ENCODE data around the gene WNT8A.

DNA sequence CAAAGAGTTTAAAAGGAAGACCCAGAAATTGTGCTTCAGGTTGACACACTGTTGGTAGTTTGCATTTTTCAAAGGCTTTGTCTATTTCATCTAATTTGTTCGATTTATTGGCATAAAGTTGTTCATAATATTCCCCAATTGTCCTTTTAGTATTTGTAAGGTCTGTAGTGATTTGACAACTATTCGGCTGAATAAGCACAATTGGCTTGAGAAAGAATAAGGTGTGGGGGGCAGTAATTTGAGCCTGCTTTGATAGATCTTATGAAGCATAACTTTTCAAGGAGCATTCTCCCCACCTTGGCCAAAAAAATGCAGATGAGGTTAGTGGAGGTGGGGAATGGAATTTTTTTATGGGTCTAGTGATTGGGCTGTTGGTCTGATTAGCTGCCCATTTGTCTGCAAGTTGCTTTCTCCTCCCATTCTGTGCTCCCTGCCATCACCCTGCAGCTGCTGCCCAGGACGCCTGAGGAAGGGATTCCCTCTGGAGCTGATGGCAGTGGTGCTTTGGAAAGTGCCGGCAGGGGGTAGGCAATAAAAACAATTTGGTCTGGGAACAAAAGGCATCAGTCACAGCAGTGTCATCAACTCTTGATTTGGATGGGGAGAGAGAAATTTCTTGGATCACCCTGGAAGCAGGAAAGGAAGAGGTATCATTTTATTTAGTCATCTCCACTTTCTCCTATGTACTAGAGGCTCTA, 26.6 kb downstream of the WNT8A start:
- TF ChIP-seq CTCF (IDR thresholded peaks at IDR 0.05; ENCODE audit: low read depth, low read length) (no peak), EZH2phosphoT487 (IDR thresholded peaks at IDR 0.05; ENCODE audit: low read depth) (no peak)

All from OCI-LY3 (cell line).